WTC11 (cell line): Measurements from ENCODE around the gene TUBB2B. TPM values are rescaled to one million over a fixed set of nuclear protein-coding genes. Genes with fewer than 3 reads are reported as not detected.
A peak's percentile ranks its signal among the peaks of the same experiment; 100 is the strongest.

Experiments
- ATAC-seq: fragments of 200-7000 bp; cut with Tn5 transposase; 2 replicates; pipeline ENCODE4 v1.10.0; 2021; ENCODE audit warnings: mild to moderate bottlenecking, moderate library complexity
- CTCF ChIA-PET: fragments of 300-600 bp; sonication (Branson Sonifier 250); formaldehyde crosslinking; loops from one replicate; lab custom pipeline; 2021; ENCODE audit warnings: antibody characterized with exemption; lab: Charles Lee
- POLR2A ChIA-PET: fragments of 350-600 bp; sonication (Branson Sonifier 250); formaldehyde crosslinking; loops from one replicate; lab custom pipeline; 2021; ENCODE audit warnings: antibody characterized with exemption; lab: Charles Lee
- DNase-seq: peaks from one replicate; pipeline ENCODE4 v3.0.0; 2021; ENCODE audit warnings: low spot score
- H3K27ac Mint-ChIP-seq: 2 replicates; pipeline ENCODE4 v1.8.0; 2021; ENCODE audit warnings: mixed read lengths
- H3K27me3 Mint-ChIP-seq: 2 replicates; pipeline ENCODE4 v1.8.0; 2021; ENCODE audit warnings: low read depth, mild to moderate bottlenecking, moderate library complexity, mixed read lengths
- H3K36me3 Mint-ChIP-seq: 2 replicates; pipeline ENCODE4 v1.8.0; 2021; ENCODE audit warnings: mixed read lengths
- H3K4me1 Mint-ChIP-seq: 2 replicates; pipeline ENCODE4 v1.8.0; 2022; ENCODE audit warnings: mixed read lengths
- H3K4me3 Mint-ChIP-seq: 2 replicates; pipeline ENCODE4 v1.8.0; 2021; ENCODE audit warnings: mild to moderate bottlenecking, moderate library complexity, mixed read lengths
- H3K9me3 Mint-ChIP-seq: 2 replicates; pipeline ENCODE4 v1.8.0; 2021; ENCODE audit warnings: mixed read lengths
- ARID4B ChIP-seq: sonication (generic); formaldehyde crosslinking; IDR thresholded peaks from 2 replicates; pipeline ENCODE4 v1.8.0; 2023; ENCODE audit warnings: missing genetic modification reagents, mild to moderate bottlenecking, borderline replicate concordance
- ATF3 ChIP-seq: sonication (generic); formaldehyde crosslinking; conservative IDR thresholded peaks from 2 replicates; pipeline ENCODE4 v1.8.1; 2022; ENCODE audit warnings: mild to moderate bottlenecking, missing genetic modification reagents
- ERG ChIP-seq: fragments of 250-450 bp; sonication (Bioruptor Pico); IDR thresholded peaks from 2 replicates; pipeline ENCODE4 v1.8.0; 2021; ENCODE audit warnings: mild to moderate bottlenecking
- FOXJ3 ChIP-seq: sonication (generic); formaldehyde crosslinking; IDR thresholded peaks from 2 replicates; pipeline ENCODE4 v1.9.0; 2021; ENCODE audit warnings: missing genetic modification reagents, mild to moderate bottlenecking, borderline replicate concordance
- FOXP4 ChIP-seq: sonication (generic); formaldehyde crosslinking; IDR thresholded peaks from 2 replicates; pipeline ENCODE4 v1.8.0; 2022; ENCODE audit warnings: mild to moderate bottlenecking, missing genetic modification reagents
- IRF1 ChIP-seq: sonication (generic); formaldehyde crosslinking; IDR thresholded peaks from 2 replicates; pipeline ENCODE4 v1.8.0; 2023; ENCODE audit warnings: missing genetic modification reagents
- MAX ChIP-seq: sonication (generic); formaldehyde crosslinking; IDR thresholded peaks from 2 replicates; pipeline ENCODE4 v1.8.0; 2022; ENCODE audit warnings: mild to moderate bottlenecking, missing genetic modification reagents
- NFE2L1 ChIP-seq: sonication (generic); formaldehyde crosslinking; IDR thresholded peaks from 2 replicates; pipeline ENCODE4 v1.8.1; 2023; ENCODE audit warnings: missing genetic modification reagents
- TEAD4 ChIP-seq: sonication (generic); formaldehyde crosslinking; IDR thresholded peaks from 2 replicates; pipeline ENCODE4 v1.8.0; 2022; ENCODE audit warnings: mild to moderate bottlenecking, missing genetic modification reagents
- ZBTB21 ChIP-seq: sonication (generic); formaldehyde crosslinking; IDR thresholded peaks from 2 replicates; pipeline ENCODE4 v1.8.1; 2023; ENCODE audit warnings: mild to moderate bottlenecking, missing genetic modification reagents, borderline replicate concordance
- ZBTB43 ChIP-seq: sonication (generic); formaldehyde crosslinking; IDR thresholded peaks from 2 replicates; pipeline ENCODE4 v1.8.1; 2023; ENCODE audit warnings: mild to moderate bottlenecking, missing genetic modification reagents
- ZNF219 ChIP-seq: sonication (generic); formaldehyde crosslinking; IDR thresholded peaks from 2 replicates; pipeline ENCODE4 v1.8.0; 2023; ENCODE audit warnings: missing genetic modification reagents, mild to moderate bottlenecking, borderline replicate concordance
- ZNF263 ChIP-seq: sonication (generic); formaldehyde crosslinking; IDR thresholded peaks from 2 replicates; pipeline ENCODE4 v1.8.1; 2022; ENCODE audit warnings: low read depth, mild to moderate bottlenecking, moderate library complexity, missing genetic modification reagents
- ZNF396 ChIP-seq: fragments of 250-450 bp; sonication (Bioruptor Pico); IDR thresholded peaks from 2 replicates; pipeline ENCODE4 v1.8.0; 2021; ENCODE audit warnings: mild to moderate bottlenecking, moderate library complexity, borderline replicate concordance
- ZNF423 ChIP-seq: fragments of 250-450 bp; sonication (Bioruptor Pico); IDR thresholded peaks from 2 replicates; pipeline ENCODE4 v2.1.2; 2022; ENCODE audit warnings: mild to moderate bottlenecking, moderate library complexity
- ZNF671 ChIP-seq: fragments of 250-450 bp; sonication (Bioruptor Pico); IDR thresholded peaks from 2 replicates; pipeline ENCODE4 v1.8.0; 2021; ENCODE audit warnings: mild to moderate bottlenecking
- total RNA-seq: library from RNA; stranded (reverse); gene quantifications from 3 replicates; pipeline ENCODE4 v1.2.3, GENCODE V29; 2021

TUBB2B gene
- total RNA-seq, 1 experiment from 2014 or later, result 591 TPM

- no peak for TF ChIP-seq ZNF219 (CRISPR knock-in tag)
- no peak for TF ChIP-seq ZNF423 (CRISPR knock-in tag)
- no peak for TF ChIP-seq ZNF263
- TF ChIP-seq ATF3 (CRISPR knock-in tag), result no peak
- no peak for TF ChIP-seq FOXP4 (CRISPR knock-in tag)
- no peak for TF ChIP-seq ZNF671 (CRISPR knock-in tag)
- TF ChIP-seq ZBTB43 (CRISPR knock-in tag), result no peak
- no peak for TF ChIP-seq ZNF396 (CRISPR knock-in tag)
- TF ChIP-seq ARID4B (CRISPR knock-in tag), result no peak
- no peak for TF ChIP-seq NFE2L1 (CRISPR knock-in tag)
- TF ChIP-seq TEAD4 (CRISPR knock-in tag), result no peak
- no peak for TF ChIP-seq FOXJ3
- no peak for TF ChIP-seq ZBTB21 (CRISPR knock-in tag)
- no peak for TF ChIP-seq IRF1 (CRISPR knock-in tag)
- DNase-seq (no peak), ATAC-seq (no peak)
- Mint-ChIP-seq H3K27me3 (peaks cover 23% of the 10 kb centered on the region), H3K4me1 (peaks cover 50% of the 10 kb centered on the region), H3K27ac (no peak overlapping the region), H3K4me3 (peak overlapping the region; percentile 89), H3K9me3 (no peaks in the 10 kb centered on the region), H3K36me3 (no peaks in the 10 kb centered on the region)
- CTCF ChIA-PET, result interaction anchor here (1.1 kb wide), 1 partner anchor 18 kb away, joined by 8 read pairs; no protein-coding TSS in a partner anchor
- POLR2A ChIA-PET, result no interaction called here
Measured at GRCh38 chr6:3233321-3233720, 5.9 kb upstream of the TUBB2B start.

GRCh38 chr6:3232017-3232945 is 4.8 kb upstream of the TUBB2B start:
- ATAC-seq (0 out of 2 replicates have a peak, but pooled peaks have one; percentile 1), DNase-seq (no peak)
- Mint-ChIP-seq H3K27me3 (peaks cover 23% of the 10 kb centered on the region), H3K4me3 (peak overlapping the region; percentile 89), H3K9me3 (no peaks in the 10 kb centered on the region), H3K27ac (no peak overlapping the region), H3K4me1 (peaks cover 50% of the 10 kb centered on the region), H3K36me3 (no peaks in the 10 kb centered on the region)
- ChIA-PET POLR2A (interaction anchor here (1.1 kb wide), 1 partner anchor 23 kb away, joined by 4 read pairs; no protein-coding TSS in a partner anchor), CTCF (interaction anchor here (0.9 to 5.2 kb wide), 6 partner anchors 8 to 75 kb away, joined by 3 to 65 read pairs (median 6); partner anchors contain the start of genes PSMG4 and TUBB2A)
- TF ChIP-seq ERG (CRISPR knock-in tag) (no peak), MAX (0 out of 2 replicates have a peak, but pooled peaks have one; percentile 18), TEAD4 (CRISPR knock-in tag) (0 out of 2 replicates have a peak, but pooled peaks have one; percentile 47)
